IPS-NIHi11 (cell line): ENCODE results near the gene ZNF358.

Experiments used
- DNase-seq: peaks from one replicate; pipeline ENCODE4 v3.0.0; 2012; ENCODE audit warnings: mixed read lengths, low spot score

ZNF358 gene

DNA sequence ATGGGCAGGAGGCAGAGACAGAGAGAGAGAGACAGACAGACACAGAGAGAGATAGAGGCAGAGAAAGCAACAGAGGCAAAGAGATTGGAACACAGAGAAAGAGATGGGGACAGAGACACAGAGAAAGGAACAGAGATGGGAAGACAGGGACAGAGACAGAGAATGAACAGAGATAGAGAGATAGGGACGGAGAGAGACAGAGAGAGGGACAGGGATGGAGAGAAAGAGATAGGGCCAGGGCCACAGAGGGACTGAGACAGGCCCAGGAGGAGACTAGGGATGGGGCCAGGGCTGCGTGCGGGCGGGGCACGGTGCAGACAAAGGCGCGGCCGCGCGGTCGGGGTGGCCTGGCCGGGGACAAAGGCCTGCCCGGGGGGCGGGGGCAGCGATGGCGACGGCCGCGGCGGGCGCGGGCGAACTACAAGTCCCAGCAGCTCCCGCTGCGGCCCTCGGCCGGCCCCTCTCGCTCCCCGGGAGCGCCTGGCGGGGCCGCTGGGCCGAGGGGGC lies at the start of gene ZNF358:
TSS of gene ZNF358 (plus strand) at position 459 of the 507 bp plus-strand sequence. CDS start 3,140 bp downstream, outside the sequence.
- DNase-seq = peak; percentile 98

DNA sequence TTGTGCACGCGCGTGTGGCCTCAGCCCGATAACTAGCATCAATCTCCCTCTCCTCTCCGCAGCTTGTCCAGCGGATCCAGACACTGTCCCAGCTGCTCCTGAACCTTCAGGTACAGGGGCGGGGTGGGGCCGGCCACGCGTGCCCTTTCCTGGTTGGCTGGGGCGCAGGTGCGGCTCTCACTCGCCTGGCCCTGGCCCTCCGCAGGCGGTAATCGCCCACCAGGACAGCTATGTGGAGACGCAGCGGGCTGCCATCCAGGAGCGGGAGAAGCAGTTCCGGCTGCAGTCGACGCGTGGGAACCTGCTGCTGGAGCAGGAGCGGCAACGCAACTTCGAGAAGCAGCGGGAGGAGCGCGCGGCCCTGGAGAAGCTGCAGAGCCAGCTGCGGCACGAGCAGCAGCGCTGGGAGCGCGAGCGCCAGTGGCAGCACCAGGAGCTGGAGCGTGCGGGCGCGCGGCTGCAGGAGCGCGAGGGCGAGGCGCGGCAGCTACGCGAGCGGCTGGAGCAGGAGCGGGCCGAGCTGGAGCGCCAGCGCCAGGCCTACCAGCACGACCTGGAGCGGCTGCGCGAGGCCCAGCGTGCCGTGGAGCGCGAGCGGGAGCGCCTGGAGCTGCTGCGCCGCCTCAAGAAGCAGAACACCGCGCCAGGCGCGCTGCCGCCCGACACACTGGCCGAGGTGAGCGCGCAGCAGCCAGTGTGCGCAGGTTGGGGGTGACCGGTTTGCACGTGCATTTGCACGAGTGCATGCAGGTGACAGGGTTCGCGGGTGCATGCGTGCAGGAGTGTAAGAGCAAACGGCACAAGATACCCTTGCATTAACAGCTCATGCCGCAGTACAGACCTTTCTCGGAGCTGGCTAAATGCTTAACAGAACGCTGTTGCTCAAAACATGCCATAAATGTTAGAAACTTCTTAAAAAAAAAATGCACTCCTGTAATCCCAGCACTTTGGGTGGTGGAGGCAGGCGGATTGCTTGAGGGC lies 48.6 kb upstream of the ZNF358 start:
- no peak for DNase-seq

DNA sequence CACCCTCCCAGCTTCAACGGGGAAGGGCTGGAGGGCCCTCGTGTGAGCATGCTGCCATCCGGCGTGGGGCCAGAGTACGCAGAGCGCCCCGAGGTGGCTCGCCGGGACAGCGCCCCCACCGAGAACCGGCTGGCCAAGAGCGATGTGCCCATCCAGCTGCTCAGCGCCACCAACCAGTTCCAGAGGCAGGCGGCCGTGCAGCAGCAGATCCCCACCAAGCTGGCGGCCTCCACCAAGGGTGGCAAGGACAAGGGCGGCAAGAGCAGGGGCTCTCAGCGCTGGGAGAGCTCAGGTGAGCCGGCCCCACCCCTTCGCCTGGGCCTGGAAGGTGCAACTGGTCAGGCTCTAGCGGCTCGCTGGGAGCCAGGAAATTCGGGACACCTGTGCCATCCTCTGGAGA lies 47.1 kb upstream of the ZNF358 start:
- DNase-seq = no peak

DNA sequence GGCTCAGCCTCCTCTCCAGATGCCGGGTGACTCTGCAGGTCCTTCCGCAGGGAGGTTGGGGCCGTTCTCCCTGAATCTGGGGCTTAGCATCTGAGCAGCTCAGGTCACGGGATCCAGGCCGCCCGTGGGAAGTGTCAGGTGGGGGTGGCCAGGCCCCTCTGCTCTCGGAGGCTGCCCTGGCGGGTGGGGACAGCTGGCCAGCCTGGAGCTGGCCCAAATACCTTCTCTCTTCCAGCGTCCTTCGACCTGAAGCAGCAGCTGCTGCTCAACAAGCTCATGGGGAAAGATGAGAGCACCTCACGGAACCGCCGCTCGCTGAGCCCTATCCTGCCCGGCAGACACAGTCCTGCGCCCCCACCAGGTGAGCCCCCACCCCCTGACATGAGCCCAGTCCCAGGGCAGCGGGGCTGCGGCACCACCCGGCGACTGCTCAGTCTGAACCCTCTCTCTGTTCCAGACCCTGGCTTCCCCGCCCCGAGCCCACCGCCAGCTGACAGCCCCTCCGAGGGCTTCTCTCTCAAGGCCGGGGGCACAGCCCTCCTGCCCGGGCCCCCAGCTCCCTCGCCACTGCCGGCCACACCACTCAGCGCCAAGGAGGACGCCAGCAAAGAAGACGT lies 46.1 kb upstream of the ZNF358 start:
- DNase-seq = no peak

DNA sequence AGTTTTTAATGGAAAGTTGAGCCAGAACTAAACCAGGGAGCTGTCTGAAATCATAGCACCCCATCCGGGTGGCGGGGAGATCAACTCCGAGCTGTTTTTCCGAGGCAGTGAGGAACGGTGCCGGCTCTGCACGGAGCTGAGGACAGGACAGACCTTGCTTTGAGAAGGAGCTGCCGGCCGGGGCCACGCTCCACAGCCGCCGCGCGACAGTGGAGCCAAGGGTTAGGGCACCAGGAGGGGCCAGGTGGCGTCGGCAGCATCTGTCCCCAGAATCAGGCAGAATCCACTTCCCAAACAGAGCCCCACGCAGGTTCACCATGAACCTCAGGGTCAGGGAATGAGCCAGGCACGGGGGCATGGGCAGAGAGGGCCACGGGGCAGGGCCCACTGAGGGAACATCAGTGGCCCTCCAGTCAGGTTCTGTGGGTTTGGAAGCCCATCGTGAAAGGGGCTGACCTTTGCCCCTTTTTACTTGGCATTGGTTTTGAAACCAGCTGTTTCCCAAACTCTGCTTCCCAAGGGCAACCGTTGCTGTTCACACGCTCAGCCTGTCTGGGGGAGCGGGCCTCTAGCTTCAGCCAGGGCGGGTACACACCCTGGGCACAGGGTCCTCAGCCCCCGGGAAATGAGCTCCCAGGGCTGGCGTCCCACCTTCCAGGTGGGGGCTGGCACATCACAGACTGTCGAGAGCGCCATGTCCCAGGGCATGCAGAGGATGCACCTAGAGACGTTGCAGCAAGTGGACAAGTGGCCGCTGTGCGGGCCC lies 45.2 kb upstream of the ZNF358 start:
- no peak for DNase-seq

DNA sequence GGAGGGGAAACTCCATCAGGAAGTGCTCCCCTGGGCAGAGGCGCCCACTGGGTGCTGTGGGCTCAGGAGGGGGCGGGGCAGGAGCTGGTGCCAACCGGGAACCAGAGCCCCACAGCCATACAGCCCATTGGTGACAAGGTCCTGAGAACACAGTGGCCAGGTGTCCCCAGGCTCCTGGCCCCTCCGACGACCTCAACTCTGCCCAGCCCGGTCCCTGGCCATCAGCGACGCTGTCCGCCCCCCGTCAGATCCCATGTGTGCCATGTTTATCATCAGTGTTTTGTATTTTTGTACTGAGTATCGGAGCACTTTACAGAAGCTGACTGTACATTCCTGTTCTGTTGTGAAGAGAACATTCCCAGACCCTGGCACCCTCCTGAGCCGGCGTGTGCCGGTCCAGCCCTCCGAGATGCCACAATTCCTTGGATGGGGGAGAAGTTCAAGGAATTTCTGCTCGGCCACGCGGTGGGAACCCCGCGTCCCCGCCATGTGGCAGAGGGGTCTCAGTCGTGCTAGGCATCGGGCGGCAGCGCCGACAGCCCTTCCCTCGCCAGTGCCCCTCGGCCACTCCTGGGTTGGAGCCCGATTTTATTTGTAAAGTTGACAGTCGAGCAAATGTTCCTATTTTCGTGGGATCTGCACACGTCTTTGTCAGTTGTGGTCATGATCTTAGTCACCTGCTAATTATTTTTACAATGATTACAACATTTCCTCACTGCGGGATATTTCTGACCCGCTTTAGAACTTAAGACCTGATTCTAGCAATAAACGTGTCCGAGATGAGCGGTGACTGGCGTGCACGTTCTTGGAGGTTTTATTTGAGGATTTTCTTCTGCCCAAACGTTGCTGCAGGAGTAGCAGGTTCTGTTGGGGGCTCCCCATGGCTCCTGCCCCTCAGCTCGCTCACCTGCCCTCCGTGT lies 43.9 kb upstream of the ZNF358 start:
- no peak for DNase-seq

DNA sequence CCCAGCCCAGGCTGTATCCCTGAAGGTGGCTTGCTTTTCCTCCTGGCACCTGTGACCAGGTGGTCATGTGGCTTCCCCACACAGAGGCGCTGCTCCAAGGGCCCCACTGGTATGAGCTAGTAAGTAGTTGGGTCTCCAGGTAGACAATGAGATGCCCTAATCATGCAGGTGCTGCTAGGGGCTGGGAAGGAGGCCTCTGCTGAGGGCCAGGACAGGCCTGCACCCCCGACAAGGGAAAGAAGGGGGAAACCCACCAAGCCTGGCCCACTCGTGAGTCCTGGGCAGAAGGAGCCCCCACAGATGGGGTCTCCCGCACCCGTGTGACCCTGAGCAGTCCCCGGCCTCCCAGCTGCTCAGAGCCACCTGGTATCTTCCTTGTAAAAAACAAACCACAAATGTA lies 40.2 kb upstream of the ZNF358 start:
- no peak for DNase-seq

DNA sequence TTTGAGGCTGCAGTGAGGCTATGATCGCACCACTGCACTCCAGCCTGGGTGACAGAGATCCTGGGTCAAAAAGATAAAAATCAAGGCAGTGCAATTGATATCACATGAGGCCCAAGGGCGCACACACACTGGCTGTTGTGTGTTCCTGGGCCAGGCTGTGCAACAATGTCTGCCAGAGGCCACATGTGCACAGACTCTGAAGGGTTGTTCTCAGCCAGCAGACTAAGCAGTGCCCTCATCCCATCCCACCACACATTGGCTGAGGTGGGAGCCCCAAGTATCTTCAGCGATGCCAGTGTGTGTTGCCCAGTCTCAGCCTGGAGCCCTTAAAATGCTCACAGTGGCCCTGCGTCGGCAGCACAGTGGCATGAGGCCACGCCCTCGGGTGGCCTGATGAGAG lies 39.7 kb upstream of the ZNF358 start:
- no peak for DNase-seq

DNA sequence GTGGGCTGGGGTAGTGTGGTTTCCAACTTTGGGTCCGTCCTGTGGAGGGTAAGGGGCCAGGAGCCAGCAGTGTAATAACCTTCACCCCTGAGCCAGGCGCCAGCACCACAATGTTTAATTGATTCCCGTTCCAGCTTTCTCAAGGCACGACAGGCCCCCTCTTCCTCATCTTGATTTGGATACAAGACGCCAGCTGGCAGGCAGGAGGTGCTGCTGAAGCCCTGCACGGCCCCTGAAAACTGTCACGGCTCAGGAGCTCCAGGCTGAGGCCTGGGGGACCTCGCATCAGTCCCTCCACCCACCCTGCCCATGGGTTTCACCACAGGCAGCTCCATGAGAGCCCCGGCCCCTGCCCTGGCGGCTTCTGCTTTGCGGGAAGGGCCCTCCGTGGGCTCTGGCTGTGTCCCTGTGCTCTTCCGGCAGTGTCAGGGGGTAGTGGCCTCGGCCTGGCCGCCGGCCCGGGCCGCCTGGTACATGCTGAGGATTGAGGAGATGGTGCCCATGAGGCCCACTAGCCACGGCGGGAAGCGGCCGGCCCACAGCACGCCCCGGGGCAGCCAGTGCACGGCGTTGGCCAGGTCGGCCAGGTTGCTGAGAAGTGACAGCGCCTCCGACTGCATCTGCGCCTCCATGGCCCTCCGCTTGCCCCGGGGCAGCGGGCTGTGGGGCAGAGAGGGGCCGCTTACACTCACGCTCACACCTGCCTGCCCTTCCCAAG lies 39.0 kb upstream of the ZNF358 start:
- no peak for DNase-seq

DNA sequence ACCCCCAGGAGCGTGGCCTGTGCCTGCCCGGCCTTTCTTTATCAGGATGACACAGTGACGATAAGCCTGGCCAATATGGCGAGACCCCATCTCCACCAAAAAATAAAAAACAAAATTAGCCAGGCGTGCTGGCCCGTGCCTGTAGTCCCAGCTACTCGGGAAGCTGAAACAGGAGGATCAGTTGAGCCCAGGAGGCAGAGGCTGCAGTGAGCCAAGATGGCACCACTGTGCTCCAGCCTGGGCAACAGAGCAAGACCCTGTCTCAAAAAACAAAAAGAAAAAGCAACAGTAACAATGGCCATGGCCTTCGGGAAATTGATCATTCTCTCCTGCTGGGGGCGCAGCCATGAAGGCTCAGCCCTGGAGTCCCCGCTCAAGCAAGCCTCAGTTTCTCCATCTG lies 38.1 kb upstream of the ZNF358 start:
- DNase-seq = no peak

DNA sequence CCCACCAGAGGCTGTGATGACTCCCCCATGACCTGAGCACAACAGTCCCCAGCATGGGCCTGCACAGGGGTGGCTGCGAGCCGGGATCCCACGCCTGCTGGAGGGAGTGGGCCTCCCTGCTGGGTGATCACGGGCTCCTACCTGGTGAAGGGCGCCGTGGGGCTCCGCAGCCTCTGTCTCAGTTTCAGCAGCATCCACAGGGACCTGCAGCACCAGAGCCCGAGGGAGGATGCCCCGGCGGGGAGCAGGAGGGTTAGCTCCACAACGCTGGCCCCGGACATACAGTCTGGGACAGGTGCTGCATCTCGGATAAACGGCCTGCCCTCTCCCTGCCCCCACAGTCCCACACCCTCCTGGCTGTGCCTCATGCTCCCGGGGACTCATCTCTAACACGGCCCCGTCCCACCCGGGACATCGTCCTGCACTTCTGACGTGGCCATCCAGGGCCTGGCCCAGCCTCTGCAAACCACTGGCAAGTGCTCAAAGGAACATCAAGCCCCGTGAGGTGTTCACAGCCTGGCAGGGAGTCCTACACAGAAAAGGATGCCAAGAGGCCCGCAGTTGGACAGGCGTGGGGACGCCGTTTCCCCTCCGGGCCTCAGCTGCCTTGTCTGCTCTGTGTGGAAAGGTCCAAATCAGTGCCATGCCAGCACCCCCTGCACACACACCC lies 37.6 kb upstream of the ZNF358 start:
- no peak for DNase-seq

DNA sequence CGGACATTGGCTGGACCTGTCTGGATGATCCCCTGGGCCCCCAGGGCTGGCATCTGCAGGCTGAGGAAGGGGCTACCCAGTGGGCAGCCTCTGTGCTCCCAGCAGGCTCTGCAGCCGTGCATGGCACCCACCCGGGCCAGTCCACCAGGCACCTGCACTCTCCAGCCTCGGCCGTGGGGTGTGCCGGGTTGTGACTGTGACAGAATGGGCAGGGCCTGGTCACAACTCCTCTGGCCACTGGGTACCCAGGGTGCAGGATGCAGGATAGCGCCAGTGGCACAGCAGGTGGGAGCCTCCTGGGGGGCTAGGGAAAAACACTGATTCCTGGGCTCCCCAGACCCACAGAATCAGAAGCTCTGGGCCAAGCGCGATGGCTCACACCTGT lies 37.1 kb upstream of the ZNF358 start:
- DNase-seq = no peak

DNA sequence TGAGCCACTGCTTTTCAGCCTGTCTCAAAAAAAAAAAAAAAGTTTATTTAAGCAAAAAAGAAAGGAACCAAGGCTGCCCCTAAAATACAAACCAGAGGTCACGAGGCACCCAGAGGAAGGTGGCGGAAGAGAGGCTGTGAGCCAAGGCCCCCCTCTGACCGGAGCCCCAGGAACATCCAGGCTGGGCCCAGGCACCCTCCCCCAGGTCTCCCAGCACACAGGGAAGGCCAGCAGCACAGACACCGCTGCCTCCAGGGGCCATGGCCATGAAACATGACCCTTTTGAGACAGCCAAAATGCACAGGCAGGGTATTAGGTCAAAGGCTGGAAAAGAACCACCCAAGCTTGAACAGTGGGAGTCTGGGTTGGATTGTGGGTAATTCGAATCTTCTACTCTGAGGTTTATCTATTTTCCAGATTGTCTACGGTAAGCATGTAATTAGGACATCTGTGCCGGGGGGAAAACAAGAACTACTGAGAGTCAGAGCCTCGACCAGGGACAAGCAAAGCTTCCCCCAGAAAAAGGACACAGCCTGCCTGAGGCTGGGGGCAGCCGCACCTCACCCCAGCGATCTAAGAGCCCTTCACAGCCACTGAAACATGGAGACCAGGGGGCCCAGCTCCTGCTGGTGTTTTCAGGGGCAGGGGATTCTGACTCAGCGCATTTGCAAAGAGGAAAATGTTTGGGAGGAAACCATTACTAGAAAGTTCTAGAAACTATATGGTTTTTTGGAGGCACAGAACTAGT lies 35.5 kb upstream of the ZNF358 start:
- DNase-seq = peak; percentile 36

DNA sequence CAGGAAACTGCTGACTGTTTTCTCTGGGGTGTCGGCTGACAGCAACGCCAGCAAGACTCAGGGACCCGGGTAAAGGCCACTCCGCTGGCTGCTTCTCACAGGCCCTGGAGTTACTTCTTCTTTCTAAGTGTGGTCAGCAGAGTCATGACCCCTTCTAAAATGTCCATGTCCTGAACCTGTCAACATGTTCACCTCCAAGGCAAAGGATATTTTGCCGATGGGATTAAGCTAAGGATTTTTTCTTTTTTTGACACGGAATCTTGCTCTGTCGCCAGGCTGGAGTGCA lies 35.0 kb upstream of the ZNF358 start:
- DNase-seq = no peak

DNA sequence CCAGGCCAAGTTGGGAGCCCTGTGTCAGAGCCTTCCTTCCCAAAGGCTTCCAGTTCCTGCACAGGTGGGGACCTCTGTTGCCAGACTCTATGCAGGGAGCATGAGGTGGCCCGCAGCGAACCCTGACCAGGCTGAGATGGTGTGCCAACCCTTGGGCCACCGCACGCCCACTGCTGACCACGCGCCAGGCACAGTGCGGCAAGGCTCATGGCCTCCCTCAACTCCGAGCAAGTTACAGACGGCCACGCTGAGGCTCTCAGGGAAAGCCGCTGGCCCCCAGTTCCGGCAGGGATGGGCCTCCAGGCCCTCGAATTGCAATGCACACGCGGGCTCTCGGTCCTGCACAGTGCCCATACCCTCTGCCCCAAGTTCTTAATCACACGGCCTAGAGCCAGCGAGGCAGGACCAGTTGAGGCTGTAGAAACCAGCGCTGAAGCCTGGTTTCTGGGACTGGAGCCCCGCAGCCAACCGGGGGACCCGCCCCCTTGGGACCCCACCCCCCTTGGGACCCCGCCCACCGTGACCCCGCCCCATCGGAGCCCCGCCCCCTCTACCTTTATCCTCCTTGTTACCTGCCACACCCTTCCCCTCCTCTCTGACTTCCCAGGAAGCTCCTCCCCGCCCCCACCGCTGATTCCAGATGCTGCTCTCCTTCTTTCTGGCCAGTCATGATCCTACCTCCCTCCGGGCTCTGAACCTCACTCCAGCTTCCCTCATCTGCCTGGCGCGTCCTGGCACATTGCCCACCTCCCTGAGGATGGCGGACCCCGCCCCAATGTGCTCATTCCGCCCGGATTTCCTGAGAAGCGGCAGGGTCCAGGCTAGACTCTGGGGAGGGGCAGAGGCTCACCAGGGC lies 33.1 kb upstream of the ZNF358 start:
- peak; percentile 97 for DNase-seq

DNA sequence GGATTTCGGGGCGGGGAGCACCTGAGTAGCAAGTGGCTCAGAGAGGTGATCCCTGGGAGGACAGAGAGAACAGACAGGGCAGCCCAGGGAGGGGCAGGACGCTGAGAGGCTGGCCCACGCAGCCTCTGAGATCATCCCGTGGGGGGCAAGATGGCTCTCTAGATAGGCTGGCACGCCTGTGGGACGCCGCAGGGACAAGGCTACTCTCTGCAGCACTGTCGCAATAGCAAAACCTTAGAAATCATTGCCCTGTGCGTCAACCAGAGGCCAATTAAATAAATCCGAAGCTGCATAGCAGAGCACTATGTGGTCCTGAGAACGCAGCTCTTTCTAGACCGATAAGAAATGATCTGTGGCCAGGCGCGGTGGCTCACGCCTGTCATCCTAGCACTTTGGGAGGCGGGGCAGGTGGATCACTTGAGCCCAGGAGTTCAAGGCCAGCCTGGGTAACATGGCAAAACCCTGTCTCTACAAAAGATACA lies 32.1 kb upstream of the ZNF358 start:
- DNase-seq = no peak

DNA sequence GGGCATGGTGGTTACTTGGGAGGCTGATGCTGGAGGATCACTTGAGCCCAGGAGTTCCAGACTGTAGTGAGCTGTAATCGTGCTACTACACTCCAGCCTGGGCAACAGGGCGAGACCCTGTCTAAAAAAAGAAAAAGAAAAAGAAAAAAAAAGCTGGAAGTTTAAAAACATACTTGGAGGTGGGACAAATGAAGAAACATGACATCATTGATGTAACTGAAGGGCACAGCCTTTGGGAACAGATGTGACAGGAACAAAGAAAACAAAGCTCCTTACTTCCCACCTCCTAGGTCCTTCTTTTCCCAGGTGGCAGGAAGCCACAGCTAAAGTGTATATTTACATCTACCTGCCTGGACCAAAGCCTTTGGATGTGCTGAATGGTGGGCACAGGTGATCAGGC lies 29.0 kb upstream of the ZNF358 start:
- DNase-seq = no peak

DNA sequence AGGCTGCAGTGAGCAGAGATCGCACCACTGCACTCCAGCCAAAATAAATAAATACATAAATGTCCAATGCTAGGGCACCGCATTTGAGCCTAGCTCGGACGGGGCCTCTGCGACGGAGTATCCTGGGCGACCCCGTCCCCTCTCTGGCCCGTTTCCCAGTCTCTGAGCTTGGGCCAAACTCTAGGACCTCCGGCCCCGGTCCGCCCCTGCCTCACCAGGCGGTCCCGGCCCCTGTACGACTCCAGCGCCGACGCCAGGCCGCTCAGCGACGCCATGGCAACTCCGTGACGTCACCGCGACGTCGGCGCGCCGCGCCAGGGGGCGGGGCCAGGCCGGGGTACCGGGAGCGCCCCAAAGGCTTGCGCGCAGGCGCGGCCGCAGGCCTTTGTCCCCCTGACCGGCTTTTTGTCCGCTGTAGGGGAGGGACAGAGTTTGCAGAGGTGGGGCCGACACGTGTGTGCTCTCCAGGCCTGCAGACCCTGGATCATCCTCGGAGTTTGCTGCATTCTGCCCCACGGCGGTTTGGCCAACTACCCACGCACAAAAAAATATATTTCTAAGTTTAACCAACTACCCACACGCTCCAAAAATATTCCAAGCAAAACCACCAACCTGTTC lies 27.1 kb upstream of the ZNF358 start, which contains the start of gene PEX11G:
TSS of gene PEX11G (minus strand) at position 300 of the 618 bp plus-strand sequence. CDS start at position 275, 25 bp downstream.
- DNase-seq = peak; percentile 99
